Measurements from ENCODE around the gene TKFC. TPM values are rescaled to one million over a fixed set of nuclear protein-coding genes. Genes with fewer than 3 reads are reported as not detected.

Gene TKFC
- total and polyA plus RNA-seq, 8 donors = 25.6 to 66.7 (median 36.4) TPM

GRCh38 chr11:61305417-61305816 is 27.6 kb upstream of the TKFC start:
- ATAC-seq (no peak), FAIRE-seq (no peak), DNase-seq (no peak)
- no peak overlapping the region for H3K27ac ChIP-seq
- no peaks in the 10 kb centered on the region for H3K9me3 ChIP-seq
- no peaks in the 10 kb centered on the region for H3K27me3 ChIP-seq
- H3K36me3 ChIP-seq = peaks cover 0 to 81% (median 18%) of the 10 kb centered on the region in 3 donors
- intact Hi-C loops (cut with DNase I) = no loop called here
- no peak for TF ChIP-seq CTCF (IDR thresholded peaks at IDR 0.05)
- 95 to 97% methylated on average over 7 of the region's 7 CpGs for WGBS, 2 donors
- no peak overlapping the region for H3K4me3 ChIP-seq
- H3K4me1 ChIP-seq = no peaks in the 10 kb centered on the region

DNA sequence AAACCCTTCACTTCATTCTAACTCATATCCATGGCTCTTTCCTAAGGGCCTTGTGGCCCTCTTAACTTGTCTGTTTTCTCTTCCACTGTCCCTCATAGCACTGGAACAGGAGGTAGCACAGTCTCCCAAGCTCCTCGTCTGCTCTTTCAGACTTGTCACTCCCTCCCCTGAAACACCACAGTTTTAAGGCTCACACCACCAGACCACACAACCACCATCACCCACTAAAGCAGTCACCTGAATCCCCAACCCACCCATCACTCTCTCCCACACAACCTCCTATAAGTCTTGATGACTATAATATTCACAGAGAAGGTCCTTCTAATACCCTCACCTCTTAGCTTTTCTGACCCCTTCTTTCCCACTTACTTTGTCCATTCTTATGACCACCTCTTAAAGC is 26.8 kb upstream of the TKFC start:
- DNase-seq = no peak
- Histone ChIP-seq H3K27me3 (no peaks in the 10 kb centered on the region), H3K36me3 (peaks cover 0 to 81% (median 16%) of the 10 kb centered on the region in 3 donors), H3K4me3 (no peak overlapping the region), H3K4me1 (no peaks in the 10 kb centered on the region), H3K27ac (no peak overlapping the region), H3K9me3 (no peaks in the 10 kb centered on the region)
- 89 to 100% methylated on average over 1 of the region's 1 CpG for WGBS, 2 donors
- TF ChIP-seq CTCF (IDR thresholded peaks at IDR 0.05) = no peak
- no peak for ATAC-seq
- intact Hi-C loops (cut with DNase I) = no loop called here
- no peak for FAIRE-seq

DNA sequence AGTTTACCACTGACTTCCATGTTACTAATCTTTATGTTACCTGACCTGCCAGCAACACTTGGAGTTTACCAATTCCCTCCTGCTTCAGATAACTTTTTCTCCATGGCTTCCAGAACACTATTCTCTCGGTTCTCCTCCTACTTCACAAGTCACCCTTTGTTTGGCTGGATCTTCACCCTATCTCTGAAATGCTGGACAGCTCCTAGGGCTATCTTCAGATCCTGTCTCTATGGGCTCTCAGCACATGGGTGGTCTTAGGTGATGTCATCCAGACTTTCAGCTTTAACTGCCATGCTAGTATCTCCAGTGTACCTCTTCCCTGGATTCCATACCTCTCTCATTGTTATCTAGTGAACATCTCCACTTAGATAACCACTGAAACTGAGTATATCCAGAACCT is 25.7 kb upstream of the TKFC start:
- H3K9me3 ChIP-seq = no peaks in the 10 kb centered on the region
- no peak for TF ChIP-seq CTCF (IDR thresholded peaks at IDR 0.05)
- H3K27me3 ChIP-seq = no peaks in the 10 kb centered on the region
- H3K36me3 ChIP-seq = peaks cover 4 to 81% (median 20%) of the 10 kb centered on the region in 3 donors
- intact Hi-C loops (cut with DNase I) = no loop called here
- H3K4me3 ChIP-seq = no peak overlapping the region
- no peak overlapping the region for H3K27ac ChIP-seq
- ATAC-seq = no peak
- no peaks in the 10 kb centered on the region for H3K4me1 ChIP-seq
- FAIRE-seq = no peak
- DNase-seq = no peak
- WGBS, 2 donors = 80 to 86% methylated on average over 1 of the region's 1 CpG

- TF ChIP-seq CTCF (IDR thresholded peaks at IDR 0.05) = no peak
- DNase-seq (no peak), FAIRE-seq (no peak), ATAC-seq (no peak)
- Histone ChIP-seq H3K4me1 (no peaks in the 10 kb centered on the region), H3K36me3 (peaks cover 4 to 81% (median 34%) of the 10 kb centered on the region in 3 donors), H3K9me3 (no peaks in the 10 kb centered on the region), H3K4me3 (no peak overlapping the region), H3K27ac (no peak overlapping the region), H3K27me3 (no peaks in the 10 kb centered on the region)
- WGBS, 2 donors = 89% methylated on average over 4 of the region's 4 CpGs
- intact Hi-C loops (cut with DNase I) = no loop called here
Observed at GRCh38 chr11:61309141-61309540, 23.9 kb upstream of the TKFC start.

- Histone ChIP-seq H3K36me3 (peaks cover 4 to 84% (median 34%) of the 10 kb centered on the region in 3 donors), H3K27ac (no peak overlapping the region), H3K4me3 (no peak overlapping the region), H3K27me3 (no peaks in the 10 kb centered on the region), H3K4me1 (no peaks in the 10 kb centered on the region), H3K9me3 (no peaks in the 10 kb centered on the region)
- ATAC-seq = no peak
- no peak for DNase-seq
- 93 to 96% methylated on average over 7 of the region's 7 CpGs for WGBS, 2 donors
- TF ChIP-seq CTCF (IDR thresholded peaks at IDR 0.05) = no peak
- intact Hi-C loops (cut with DNase I) = no loop called here
- no peak for FAIRE-seq
Observed at GRCh38 chr11:61309739-61310138, 23.3 kb upstream of the TKFC start.
